A673 (cell line): ENCODE data around the gene TSEN15. TPM values are rescaled to one million over a fixed set of nuclear protein-coding genes. Genes with fewer than 3 reads are reported as not detected.

Source experiments
- BruUV-seq: library from RNA; stranded (reverse); fragments of 400-500 nt; replicated peaks from 2 replicates; lab custom pipeline; 2021; lab: Mats Ljungman, UMichigan
- CTCF ChIA-PET: fragments of 300-600 bp; sonication (Branson Sonifier 250); formaldehyde crosslinking; loops from one replicate; lab custom pipeline; 2022; ENCODE audit warnings: antibody characterized with exemption; lab: Charles Lee
- POLR2A ChIA-PET: fragments of 300-600 bp; sonication (Branson Sonifier 250); formaldehyde crosslinking; loops from one replicate; lab custom pipeline; 2022; ENCODE audit warnings: antibody characterized with exemption; ENCODE audit not compliant: low non-redundant PET; lab: Charles Lee
- DNase-seq: peaks from one replicate; pipeline ENCODE4 v3.0.0-alpha.2; 2015; ENCODE audit warnings: low spot score
- H3K27ac ChIP-seq: fragments of 200-600 bp; sonication (generic); 2 replicates; pipeline ENCODE4 v1.5.1; 2016; ENCODE audit warnings: mixed run types, low read depth, mild to moderate bottlenecking, mixed read lengths, antibody characterized with exemption, low read length; ENCODE audit not compliant: poor library complexity, severe bottlenecking
- H3K27me3 ChIP-seq: fragments of 200-600 bp; sonication (generic); replicated peaks from 2 replicates; pipeline ENCODE4 v1.6.1; 2017; ENCODE audit warnings: mixed run types, low read depth, mild to moderate bottlenecking, mixed read lengths, antibody characterized with exemption, low read length; ENCODE audit not compliant: insufficient read depth, poor library complexity
- H3K36me3 ChIP-seq: fragments of 200-600 bp; sonication (generic); 2 replicates; pipeline ENCODE4 v1.6.1; 2016; ENCODE audit warnings: mixed run types, mild to moderate bottlenecking, mixed read lengths, antibody characterized with exemption, low read length; ENCODE audit not compliant: insufficient read depth, poor library complexity, severe bottlenecking
- H3K4me1 ChIP-seq: fragments of 200-600 bp; sonication (generic); 2 replicates; pipeline ENCODE4 v1.6.1; 2017; ENCODE audit warnings: mixed run types, mild to moderate bottlenecking, mixed read lengths, antibody characterized with exemption, low read length; ENCODE audit not compliant: insufficient read depth, poor library complexity, severe bottlenecking
- H3K4me3 ChIP-seq: fragments of 200-600 bp; sonication (generic); 2 replicates; pipeline ENCODE4 v1.5.1; 2016; ENCODE audit warnings: low read depth, mixed run types, mild to moderate bottlenecking, mixed read lengths, low read length; ENCODE audit not compliant: poor library complexity, severe bottlenecking
- H3K9me3 ChIP-seq: fragments of 200-600 bp; sonication (generic); 2 replicates; pipeline ENCODE4 v1.6.1; 2016; ENCODE audit warnings: mixed run types, low read depth, mild to moderate bottlenecking, mixed read lengths, antibody characterized with exemption, low read length; ENCODE audit not compliant: poor library complexity, severe bottlenecking
- CTCF ChIP-seq: fragments of 300-800, 200-600 bp; sonication (generic); conservative IDR thresholded peaks from 2 replicates; pipeline ENCODE4 v1.5.1; 2017; ENCODE audit warnings: low read depth, mild to moderate bottlenecking, antibody characterized with exemption, low read length, moderate library complexity, mixed read lengths
- EZH2 ChIP-seq: fragments of 200-600 bp; sonication (generic); IDR thresholded peaks from 2 replicates; pipeline ENCODE4 v1.6.1; 2017; ENCODE audit warnings: borderline replicate concordance, low read depth, mild to moderate bottlenecking, mixed read lengths, antibody characterized with exemption, low read length; ENCODE audit not compliant: poor library complexity, severe bottlenecking
- intact Hi-C: fragments of 100-400 bp; cut with micrococcal nuclease; formaldehyde crosslinking; loops from one replicate; pipeline ENCODE4 v1.10.0; 2022; ENCODE audit not compliant: unreplicated experiment
- total RNA-seq: library from RNA; stranded (reverse); gene quantifications from 2 replicates; pipeline ENCODE4 v1.2.3, GENCODE V29; 2021

TSEN15 gene
- total RNA-seq, 1 experiment from 2014 or later, result 57.0 TPM

DNA sequence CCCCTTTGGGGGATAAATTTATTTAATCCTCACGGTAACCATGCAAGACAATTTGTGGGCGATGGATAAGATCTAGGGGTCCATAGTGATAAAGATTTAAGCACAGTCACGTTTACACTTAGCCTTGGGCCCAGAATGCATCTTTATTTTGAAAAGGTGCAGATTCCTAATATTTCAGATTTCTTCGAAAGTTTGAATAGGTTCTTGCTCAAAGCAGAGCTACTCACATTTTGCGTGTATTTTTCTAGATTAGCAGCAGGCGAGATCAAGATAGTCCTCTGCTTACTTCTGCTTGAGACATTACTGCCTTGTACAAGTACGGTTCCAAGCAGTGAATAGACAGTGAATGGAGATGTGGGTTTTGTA, 647 bp downstream of the TSEN15 start:
- no peak for TF ChIP-seq CTCF
- TF ChIP-seq EZH2, result no peak
- Histone ChIP-seq H3K36me3 (peaks cover 19% of the 10 kb centered on the region), H3K27ac (peak overlapping the region; percentile 98), H3K9me3 (peaks cover 4% of the 10 kb centered on the region), H3K27me3 (no peaks in the 10 kb centered on the region), H3K4me3 (peak overlapping the region; percentile 69), H3K4me1 (peaks cover 24% of the 10 kb centered on the region)
- BruUV-seq, result no TSS peak
- no peak for DNase-seq
- ChIA-PET POLR2A (interaction anchor here (0.5 kb wide), 1 partner anchor 461 kb away, joined by 10 read pairs; no protein-coding TSS in a partner anchor), CTCF (no interaction called here)
- intact Hi-C loops, result no loop called here

GRCh38 chr1:184052750-184053149, 1.2 kb downstream of the TSEN15 start:
- Histone ChIP-seq H3K9me3 (peaks cover 4% of the 10 kb centered on the region), H3K27ac (peak overlapping the region; percentile 98), H3K36me3 (peaks cover 24% of the 10 kb centered on the region), H3K4me3 (peak overlapping the region; percentile 69), H3K27me3 (no peaks in the 10 kb centered on the region), H3K4me1 (peaks cover 30% of the 10 kb centered on the region)
- BruUV-seq, result no TSS peak
- ChIA-PET CTCF (no interaction called here), POLR2A (interaction anchor here (0.5 kb wide), 1 partner anchor 460 kb away, joined by 10 read pairs; no protein-coding TSS in a partner anchor)
- intact Hi-C loops, result no loop called here
- no peak for DNase-seq
- TF ChIP-seq EZH2 (no peak), CTCF (no peak)

DNA sequence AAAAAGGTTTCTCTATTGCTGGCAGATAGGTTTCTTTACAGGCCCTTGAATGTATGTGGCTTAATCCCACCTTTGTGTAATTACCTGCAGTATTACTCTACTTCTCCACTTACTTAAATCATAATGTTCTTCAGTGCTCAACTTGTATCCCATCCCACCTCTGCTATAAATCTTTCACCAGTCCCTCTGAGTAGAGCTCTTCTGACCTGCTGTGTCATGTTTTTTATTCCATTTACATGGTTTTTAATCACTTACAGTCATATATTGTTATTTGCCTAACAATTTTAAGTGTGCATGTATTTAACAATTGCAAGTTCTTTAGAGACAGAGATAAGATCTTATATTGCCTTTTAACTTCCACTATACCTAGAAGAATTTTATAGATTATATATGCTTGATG, 2.4 kb downstream of the TSEN15 start:
- intact Hi-C loops, result no loop called here
- H3K36me3 ChIP-seq, result peaks cover 31% of the 10 kb centered on the region
- ChIA-PET CTCF (no interaction called here), POLR2A (no interaction called here)
- TF ChIP-seq CTCF (no peak), EZH2 (no peak)
- H3K27ac ChIP-seq, result no peak overlapping the region
- H3K27me3 ChIP-seq, result no peaks in the 10 kb centered on the region
- BruUV-seq, result no TSS peak
- H3K9me3 ChIP-seq, result peaks cover 4% of the 10 kb centered on the region
- no peak for DNase-seq
- H3K4me1 ChIP-seq, result peaks cover 36% of the 10 kb centered on the region
- peak overlapping the region; percentile 8 for H3K4me3 ChIP-seq
